Skeletal muscle cell (primary cell): Measurements from ENCODE around the gene INVS.
A peak's percentile ranks its signal among the peaks of the same experiment; 100 is the strongest.
"Not testable (repeated sequence)": the region's sequence is repeated elsewhere in the genome, so short reads cannot be mapped to it uniquely, and the experiment has no call there.

Experiments
- DNase-seq: peaks from one replicate; pipeline ENCODE4 v3.0.0-alpha.2; 2010; ENCODE audit warnings: low read depth
- H3K4me3 ChIP-seq: 2 replicates; pipeline ENCODE4 v1.5.1; 2011; ENCODE audit warnings: low read depth, mild to moderate bottlenecking, control low read depth, low read length, moderate library complexity

Gene INVS, protein sequence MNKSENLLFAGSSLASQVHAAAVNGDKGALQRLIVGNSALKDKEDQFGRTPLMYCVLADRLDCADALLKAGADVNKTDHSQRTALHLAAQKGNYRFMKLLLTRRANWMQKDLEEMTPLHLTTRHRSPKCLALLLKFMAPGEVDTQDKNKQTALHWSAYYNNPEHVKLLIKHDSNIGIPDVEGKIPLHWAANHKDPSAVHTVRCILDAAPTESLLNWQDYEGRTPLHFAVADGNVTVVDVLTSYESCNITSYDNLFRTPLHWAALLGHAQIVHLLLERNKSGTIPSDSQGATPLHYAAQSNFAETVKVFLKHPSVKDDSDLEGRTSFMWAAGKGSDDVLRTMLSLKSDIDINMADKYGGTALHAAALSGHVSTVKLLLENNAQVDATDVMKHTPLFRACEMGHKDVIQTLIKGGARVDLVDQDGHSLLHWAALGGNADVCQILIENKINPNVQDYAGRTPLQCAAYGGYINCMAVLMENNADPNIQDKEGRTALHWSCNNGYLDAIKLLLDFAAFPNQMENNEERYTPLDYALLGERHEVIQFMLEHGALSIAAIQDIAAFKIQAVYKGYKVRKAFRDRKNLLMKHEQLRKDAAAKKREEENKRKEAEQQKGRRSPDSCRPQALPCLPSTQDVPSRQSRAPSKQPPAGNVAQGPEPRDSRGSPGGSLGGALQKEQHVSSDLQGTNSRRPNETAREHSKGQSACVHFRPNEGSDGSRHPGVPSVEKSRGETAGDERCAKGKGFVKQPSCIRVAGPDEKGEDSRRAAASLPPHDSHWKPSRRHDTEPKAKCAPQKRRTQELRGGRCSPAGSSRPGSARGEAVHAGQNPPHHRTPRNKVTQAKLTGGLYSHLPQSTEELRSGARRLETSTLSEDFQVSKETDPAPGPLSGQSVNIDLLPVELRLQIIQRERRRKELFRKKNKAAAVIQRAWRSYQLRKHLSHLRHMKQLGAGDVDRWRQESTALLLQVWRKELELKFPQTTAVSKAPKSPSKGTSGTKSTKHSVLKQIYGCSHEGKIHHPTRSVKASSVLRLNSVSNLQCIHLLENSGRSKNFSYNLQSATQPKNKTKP

DNA sequence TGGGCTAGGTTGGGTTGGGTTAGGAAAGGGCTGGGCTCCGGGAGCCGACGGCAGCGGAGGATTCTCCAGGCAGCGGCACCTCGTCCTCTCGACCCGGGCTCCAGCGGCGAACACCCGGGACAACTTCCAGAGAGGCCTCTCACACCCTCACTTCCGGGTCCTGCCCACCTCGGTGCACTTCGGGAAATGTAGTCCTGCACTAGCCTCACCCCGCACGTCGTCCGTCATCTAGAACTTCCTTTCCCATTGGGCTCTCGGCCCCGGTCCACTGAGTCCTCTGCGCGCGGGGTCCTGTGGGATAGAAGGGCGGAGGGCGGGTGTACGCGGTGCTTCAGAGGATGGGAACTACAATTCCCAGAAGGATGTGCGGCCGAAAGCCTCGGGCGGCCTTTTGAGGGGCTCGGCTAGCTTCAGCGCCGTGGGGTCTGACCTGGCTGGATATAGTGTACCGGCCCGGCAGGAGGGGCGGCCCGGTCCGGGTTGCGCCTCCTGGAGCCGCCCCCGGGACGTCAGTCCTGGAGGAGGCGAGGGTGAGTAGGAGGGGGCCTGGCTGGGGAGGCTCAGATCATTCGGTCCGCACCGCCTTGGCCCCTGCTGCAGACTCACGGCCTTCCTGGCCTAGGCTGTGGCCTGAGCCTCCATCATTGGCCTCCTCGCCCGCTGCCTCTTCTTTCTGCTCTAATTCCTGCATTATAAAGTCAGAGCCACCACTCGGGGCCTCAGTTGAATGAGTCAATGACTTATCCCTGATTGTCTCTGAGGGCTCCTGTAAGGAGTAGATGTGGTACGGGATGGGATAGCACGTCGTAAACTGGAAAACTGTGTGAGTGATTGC lies at the start of gene INVS, which contains the start of gene ERP44:
Gene INVS, plus strand, starts transcription at position 357 of the 835 bp plus-strand sequence. CDS start 5,279 bp downstream, outside the sequence.
Gene ERP44, minus strand, starts transcription at position 114 of the 835 bp plus-strand sequence. CDS start 160 bp downstream, outside the sequence.
- DNase-seq: peak; percentile 97
- peak within 1 kb of the TSS; percentile 99 for H3K4me3 ChIP-seq

DNA sequence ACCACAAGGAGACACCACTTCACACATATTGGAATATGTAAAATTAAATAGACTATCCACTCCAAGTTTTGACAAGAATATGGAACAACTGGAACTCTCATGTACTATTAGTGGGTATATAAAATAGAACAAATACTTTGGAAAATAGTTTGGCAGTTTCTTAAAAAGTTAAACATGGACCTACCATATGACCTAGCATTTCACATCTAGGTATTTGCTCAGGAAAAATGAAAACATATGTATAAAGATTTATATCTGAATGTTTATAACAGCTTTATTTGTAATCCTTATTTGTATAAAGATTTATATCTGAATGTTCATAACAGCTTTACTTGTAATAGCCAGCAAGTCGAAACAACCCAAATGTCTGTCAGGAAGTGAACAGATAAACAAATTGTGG lies 49.5 kb upstream of the INVS start:
- no peak for DNase-seq
- H3K4me3 ChIP-seq: no peak overlapping the region

DNA sequence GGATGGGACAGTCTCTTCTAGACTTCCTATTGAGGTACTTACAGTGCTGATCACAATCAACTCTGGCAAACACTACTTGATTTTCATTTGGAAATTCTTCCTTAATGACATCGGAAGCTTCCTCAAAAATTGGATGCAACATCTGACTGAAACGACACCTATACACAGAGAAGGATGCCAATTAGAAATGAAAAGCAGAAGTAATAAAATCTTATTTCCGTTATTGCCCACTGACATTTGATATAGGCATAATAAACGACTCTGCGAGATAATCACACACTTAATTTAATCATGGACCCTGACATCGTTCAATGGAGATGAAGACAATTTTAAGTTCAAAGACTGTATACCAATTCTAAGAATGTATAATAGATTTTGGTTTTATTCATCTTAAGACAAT lies 46.7 kb upstream of the INVS start:
- no peak overlapping the region for H3K4me3 ChIP-seq
- no peak for DNase-seq

DNA sequence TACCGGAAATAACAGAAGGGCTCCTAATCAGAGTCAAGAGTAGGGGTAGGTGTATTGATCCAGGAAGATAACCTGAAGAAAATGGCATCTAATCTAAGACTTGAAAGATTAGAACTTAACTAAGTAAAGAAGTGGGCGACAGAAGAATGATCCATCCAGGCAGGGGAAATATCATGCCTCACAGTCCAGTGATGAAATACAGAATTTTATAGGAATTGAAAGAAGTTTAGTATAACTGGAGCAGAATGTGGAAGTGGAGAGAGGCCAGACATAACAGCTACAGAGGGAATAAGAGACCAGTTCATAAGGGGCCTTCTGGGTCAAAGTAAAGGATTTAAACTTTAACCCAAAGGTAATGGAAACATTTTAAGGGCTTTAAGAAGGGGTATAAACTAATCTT lies 42.5 kb upstream of the INVS start:
- no peak overlapping the region for H3K4me3 ChIP-seq
- DNase-seq: no peak

DNA sequence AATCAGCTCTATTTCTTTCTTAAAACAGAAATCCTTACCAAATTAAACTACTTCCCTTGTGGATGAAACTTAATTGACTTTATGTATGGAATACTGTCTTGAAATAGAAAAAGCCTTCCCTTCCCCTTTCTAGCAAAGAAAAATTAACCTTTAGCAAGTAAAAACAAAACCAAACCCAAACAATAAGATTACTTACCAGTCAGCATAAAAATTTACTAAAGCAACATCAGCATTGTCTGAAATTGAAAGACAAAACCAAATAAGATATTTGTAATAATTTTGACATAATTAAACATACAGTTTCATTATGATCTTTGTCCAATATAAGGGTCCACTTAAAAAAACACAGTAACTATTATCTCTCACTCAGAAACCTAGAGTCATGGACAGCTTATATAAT lies 41.4 kb upstream of the INVS start:
- no peak overlapping the region for H3K4me3 ChIP-seq
- DNase-seq: no peak

DNA sequence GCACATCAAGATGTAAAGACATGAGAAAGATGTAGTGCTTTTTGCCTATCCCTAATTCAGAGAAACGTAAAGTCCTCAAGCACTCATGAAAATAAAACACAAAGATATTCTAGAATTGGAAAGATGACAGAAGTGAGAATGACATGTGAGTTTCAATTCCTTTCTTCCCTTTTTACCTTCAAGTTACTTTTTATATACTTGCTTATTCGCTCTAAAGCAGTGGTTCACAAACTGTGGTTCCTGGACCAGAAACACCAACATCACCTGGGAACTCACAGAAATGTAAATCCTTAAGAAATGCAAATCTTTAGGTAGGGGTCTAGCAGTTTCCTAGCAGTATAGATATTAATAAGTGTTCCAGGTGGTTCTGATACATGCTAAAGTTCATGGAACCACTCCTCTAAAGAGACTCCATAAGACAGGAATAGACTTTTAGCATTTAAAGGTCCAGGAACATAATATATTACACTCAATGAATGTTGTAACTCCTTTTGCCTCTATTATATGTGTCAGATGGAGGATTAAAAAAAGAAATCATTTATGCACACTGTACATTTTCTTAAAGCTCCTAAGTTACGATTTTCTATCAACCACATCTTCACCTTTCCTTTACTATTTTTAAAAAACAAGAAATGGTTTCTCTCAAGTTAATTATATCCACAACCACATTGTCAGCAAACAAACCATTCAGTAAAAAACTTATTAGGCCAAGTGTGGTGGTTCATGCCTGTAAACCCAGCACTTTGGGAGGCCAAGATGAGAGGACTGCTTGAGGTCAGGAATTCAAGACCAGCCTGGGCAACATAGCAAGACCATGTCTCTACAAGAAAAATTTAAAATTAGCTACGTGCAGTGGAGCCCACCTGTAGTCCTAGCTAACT lies 40.1 kb upstream of the INVS start:
- no peak for DNase-seq
- no peak overlapping the region for H3K4me3 ChIP-seq

DNA sequence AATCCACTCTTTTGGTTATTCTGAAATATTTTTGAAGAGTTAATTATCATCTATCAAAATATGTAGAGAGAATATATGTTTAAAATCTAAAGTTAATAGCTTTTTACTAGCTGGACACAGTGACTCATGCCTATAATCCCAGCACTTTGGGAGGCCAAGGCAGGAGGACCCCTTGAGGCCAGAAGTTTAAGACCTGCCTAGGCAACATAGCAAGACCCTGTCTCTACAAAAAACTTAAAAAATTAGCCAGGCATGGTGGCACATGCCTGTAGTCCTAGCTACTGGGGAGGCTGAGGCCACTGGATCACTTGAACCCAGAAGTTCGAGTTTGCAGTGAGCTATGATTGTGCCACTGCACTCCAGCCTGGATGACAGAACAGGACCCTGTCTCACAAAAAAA lies 36.4 kb upstream of the INVS start:
- DNase-seq, H3K4me3 ChIP-seq: not testable (repeated sequence)

DNA sequence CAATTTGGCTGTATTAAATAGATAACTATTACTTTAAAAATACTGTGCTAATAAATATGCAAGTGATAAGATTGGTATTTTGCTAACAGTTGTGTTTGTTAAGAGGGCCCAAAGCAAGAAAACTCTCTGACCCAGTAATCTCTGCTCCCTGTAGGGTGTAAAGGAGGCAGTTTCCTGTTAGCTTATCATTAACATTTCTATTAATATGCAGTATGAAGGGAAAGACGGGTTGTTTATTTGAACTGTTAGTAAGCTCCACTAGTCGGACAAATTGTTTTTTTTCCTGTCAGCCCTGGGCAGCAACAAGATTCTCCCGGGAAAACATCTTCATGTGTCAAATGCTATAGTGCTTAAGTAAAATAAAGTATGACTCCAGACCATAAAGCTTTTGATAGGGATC lies 35.9 kb upstream of the INVS start:
- DNase-seq: no peak

DNA sequence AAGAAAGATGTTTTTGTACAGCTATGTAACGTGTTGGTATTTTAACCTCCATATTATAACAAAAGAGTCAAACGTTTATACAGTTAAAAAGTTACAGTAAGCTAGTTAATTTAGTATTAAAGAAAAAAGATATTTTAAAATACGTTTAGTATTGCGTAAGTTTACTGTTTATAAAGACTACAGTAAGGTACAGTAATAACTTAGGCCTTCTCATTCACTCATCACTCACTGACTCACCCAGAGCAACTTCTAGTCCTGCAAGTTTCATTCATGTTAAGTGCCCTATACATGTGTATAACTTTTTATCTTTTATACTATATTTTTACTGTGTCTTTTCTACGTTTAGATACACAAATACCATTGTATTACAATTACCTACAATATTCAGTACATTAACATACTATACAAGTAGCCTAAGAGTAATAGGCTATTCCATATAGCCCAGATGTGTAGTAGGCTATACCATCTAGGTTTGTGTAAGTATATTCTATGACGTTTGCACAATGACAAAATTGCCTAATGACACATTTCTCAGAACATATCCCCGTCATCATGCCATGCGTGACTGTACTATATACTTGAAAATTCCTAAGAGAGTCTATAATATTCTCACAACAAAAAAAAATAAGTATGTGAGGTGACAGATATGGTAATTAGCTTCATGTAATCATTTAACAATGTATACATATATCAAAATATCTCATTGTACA lies 34.0 kb upstream of the INVS start:
- no peak overlapping the region for H3K4me3 ChIP-seq
- peak; percentile 22 for DNase-seq

More for the DNA sequence above, 35.9 kb upstream of the INVS start:
- H3K4me3 ChIP-seq: no peak overlapping the region

DNA sequence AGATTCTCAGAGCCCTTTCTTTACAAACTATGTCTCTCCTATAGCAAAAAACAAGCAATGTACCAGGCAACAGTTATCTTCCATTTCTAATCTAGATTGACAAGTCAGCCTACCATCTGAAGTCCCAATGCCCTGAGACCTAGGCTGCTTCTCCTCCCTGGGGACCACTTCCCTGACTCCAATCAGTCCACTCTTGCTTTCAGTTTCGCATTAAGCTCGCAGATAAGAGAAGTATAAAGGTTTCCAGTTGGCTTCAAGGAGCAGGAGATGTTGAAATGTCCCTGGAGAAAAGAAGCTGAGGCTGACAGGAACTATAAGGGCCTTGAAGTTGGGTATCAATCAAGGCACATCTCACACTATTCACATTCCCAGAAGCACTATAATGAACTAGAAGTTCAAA lies 32.5 kb upstream of the INVS start:
- DNase-seq: peak; percentile 25
- H3K4me3 ChIP-seq: no peak overlapping the region

DNA sequence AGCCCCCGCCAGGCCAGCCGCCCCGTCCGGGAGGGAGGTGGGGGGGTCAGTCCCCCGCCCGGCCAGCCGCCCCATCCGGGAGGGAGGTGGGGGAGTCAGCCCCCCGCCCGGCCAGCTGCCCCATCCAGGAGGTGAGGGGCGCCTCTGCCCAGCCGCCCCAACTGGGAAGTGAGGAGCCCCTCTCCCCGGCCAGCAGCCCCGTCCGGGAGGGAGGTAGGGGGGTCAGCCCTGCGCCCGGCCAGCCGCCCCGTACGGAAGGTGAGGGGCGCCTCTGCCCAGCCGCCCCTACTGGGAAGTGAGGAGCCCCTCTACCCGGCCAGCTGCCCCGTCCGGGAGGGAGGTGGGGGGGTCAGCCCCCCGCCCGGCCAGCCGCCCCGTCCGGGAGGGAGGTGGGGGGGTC lies 31.1 kb upstream of the INVS start:
- not testable (repeated sequence) for DNase-seq, H3K4me3 ChIP-seq

DNA sequence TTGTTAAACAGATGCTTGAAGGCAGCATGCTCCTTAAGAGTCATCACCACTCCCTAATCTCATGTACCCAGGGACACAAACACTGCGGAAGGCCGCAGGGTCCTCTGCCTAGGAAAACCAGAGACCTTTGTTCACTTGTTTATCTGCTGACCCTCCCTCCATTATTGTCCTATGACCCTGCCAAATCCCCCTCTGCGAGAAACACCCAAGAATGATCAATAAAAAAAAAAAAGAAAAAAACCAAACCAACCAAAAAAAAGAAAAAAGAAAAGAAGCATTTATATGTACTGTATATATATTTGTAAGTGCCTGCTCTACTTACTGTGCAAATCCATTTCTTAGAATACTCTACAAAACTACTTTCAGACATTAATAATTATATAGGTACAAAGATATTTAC lies 30.0 kb upstream of the INVS start:
- not testable (repeated sequence) for DNase-seq

DNA sequence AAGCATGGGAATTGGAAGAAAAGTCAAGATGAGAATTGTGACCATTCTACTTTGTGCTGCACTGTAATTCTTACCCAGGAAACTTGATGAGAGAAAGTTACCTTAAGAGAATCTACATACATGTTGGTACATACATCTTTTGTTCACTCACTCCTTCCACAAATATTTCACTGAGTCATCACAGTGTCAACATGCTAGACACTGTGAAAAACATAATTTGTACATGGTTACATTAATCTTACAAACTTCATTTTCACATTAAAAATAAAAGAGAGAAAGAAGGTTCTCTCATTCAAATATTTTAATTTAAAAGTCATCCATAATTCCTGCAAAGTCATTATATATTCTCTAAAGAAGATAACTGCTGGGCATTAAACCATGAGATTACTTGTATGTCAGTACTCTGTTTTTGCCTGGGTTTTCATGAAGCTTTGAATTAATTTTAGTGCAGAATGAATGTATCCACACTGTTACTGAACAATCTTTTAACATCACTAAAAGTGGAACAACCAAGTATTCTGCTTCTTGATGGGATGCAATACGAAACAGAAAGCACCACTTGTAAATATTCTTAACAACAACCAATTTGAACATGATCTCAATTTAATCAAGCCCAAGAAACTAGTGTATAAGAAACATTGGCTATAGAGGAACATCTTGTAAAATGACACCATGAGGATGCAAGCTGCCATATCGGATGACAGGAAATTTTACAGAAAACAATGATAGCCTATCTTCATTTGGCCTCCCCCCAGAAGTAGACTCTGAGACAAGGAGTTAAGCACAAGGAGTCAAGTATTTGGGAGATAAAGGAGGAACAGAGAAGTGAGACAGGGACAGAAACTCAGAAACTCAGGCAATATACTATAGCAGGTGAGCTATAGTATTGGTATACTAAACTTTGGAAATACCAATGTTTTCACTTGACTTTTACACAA lies 28.7 kb upstream of the INVS start:
- no peak for DNase-seq
- no peak overlapping the region for H3K4me3 ChIP-seq

More for the DNA sequence above, 30.0 kb upstream of the INVS start:
- H3K4me3 ChIP-seq: not testable (repeated sequence)

DNA sequence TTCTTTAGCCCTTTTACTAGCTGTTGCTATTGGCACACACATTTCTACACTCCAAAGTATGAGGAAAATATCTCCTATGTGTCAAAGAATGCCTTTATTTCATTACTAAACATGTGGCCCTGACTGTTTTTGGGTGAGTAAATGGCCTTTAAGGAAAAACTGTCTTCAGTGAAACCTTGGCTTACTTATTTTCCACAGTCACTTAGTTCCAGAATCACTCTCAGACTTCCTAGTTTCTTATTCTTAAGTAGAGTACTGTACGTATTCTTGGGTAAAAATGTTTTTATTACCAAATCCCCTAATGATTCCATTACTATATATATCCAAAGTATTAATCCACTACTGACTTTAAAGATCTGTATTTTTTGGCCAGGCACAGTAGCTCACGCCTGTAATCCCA lies 27.8 kb upstream of the INVS start:
- H3K4me3 ChIP-seq: no peak overlapping the region
- DNase-seq: no peak

DNA sequence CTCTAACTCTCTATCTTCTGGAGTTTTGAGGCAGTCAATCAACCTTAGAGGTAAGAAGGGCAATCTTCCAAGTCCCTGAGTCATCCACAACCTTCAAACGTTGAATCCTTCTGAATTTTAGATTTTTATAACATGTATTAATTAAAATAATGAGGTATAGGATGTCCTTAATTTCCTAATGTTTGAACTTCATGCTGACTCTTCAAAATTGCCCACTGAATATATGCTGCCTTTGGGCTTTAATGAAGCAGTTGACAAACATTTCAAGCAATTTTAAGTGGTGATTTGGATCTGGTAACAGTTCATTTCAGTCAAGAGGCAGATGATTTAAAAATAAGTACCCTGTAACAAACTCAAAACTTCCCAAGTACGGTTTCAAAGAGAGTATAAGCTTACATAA lies 26.2 kb upstream of the INVS start:
- no peak overlapping the region for H3K4me3 ChIP-seq
- DNase-seq: no peak

DNA sequence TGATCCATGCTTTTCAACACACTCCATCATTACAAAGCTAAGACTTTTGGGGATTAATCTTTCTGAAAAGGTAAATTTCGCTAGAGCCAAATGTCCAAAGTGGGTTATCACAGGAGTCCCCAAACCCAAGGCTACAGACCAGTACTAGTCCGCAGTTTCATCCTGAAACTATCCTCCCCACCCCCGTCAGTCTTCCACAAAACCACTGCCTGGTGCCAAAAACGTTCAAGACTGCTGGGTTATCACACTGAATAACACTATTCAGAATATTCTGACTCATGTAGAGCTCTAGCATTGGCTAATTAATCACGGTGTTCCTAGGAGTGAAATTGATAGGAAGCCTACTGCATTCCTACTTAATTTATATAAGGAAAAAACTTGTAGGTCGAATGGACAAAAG lies 24.9 kb upstream of the INVS start:
- H3K4me3 ChIP-seq: no peak overlapping the region
- no peak for DNase-seq

DNA sequence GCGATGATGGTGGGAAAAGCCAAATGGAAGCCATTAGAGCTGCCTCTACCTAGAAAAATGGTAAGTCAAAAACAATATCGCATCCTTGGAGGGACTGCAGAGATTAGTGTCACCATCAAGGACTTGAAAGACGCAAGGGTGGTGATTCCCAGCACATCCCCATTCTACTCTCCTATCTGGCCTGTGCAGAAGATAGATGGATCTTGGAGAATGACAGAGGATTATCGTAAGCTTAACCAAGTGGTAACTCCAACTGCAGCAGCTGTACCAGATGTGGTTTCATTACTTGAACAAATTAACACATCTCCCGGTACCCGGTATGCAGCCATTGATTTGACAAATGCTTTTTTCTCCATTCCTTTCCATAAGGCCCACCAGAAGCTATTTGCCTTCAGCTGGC lies 24.1 kb upstream of the INVS start:
- no peak overlapping the region for H3K4me3 ChIP-seq
- DNase-seq: no peak
